PC-9 (cell line): ENCODE data around the gene C3. TPM values are rescaled to one million over a fixed set of nuclear protein-coding genes. Genes with fewer than 3 reads are reported as not detected.
"Not testable (repeated sequence)": the region's sequence is repeated elsewhere in the genome, so short reads cannot be mapped to it uniquely, and the experiment has no call there.

ENCODE experiments used
- BruUV-seq: library from RNA; stranded (reverse); fragments of 400-500 nt; replicated peaks from 2 replicates; lab custom pipeline; 2021; lab: Mats Ljungman, UMichigan
- CTCF ChIA-PET: fragments of 300-600 bp; sonication (Branson Sonifier 250); formaldehyde crosslinking; loops from one replicate; lab custom pipeline; 2022; ENCODE audit warnings: antibody characterized with exemption; lab: Charles Lee
- POLR2A ChIA-PET: fragments of 300-600 bp; sonication (Branson Sonifier 250); formaldehyde crosslinking; loops from one replicate; lab custom pipeline; 2022; ENCODE audit warnings: antibody characterized with exemption; ENCODE audit not compliant: unreplicated experiment; lab: Charles Lee
- DNase-seq, 2 experiments: peaks; one replicate each; pipeline versions ENCODE4 v3.0.0 to v3.0.0-alpha.2; 2015 to 2022; ENCODE audit warnings: mixed read lengths in 1 of 2
- H2AFZ ChIP-seq: fragments of 200-600 bp; sonication (generic); 2 replicates; pipeline ENCODE4 v1.8.1; 2017; ENCODE audit warnings: antibody characterized with exemption
- H3F3A ChIP-seq: fragments of 200-600 bp; sonication (generic); 2 replicates; pipeline ENCODE4 v1.8.1; 2017; ENCODE audit warnings: antibody characterized with exemption, mild to moderate bottlenecking, low read depth; ENCODE audit not compliant: insufficient read depth
- H3K27ac ChIP-seq: fragments of 200-600 bp; sonication (generic); 2 replicates; pipeline ENCODE4 v1.6.1; 2016; ENCODE audit warnings: mixed run types
- H3K27me3 ChIP-seq: fragments of 200-600 bp; sonication (generic); 2 replicates; pipeline ENCODE4 v1.6.1; 2016; ENCODE audit warnings: low read depth, mixed run types; ENCODE audit not compliant: insufficient read depth
- H3K36me3 ChIP-seq: fragments of 200-600 bp; sonication (generic); 2 replicates; pipeline ENCODE4 v1.6.1; 2016; ENCODE audit warnings: low read depth, mixed run types
- H3K4me1 ChIP-seq: fragments of 200-600 bp; sonication (generic); replicated peaks from 2 replicates; pipeline ENCODE4 v1.6.1; 2016; ENCODE audit warnings: mixed run types; ENCODE audit not compliant: insufficient read depth
- H3K4me2 ChIP-seq: fragments of 200-600 bp; sonication (generic); 2 replicates; pipeline ENCODE4 v1.6.1; 2017; ENCODE audit warnings: mixed run types
- H3K4me3 ChIP-seq: fragments of 200-600 bp; sonication (generic); 2 replicates; pipeline ENCODE4 v1.6.1; 2016; ENCODE audit warnings: mixed run types
- H3K79me2 ChIP-seq: fragments of 200-600 bp; sonication (generic); 2 replicates; pipeline ENCODE4 v1.6.1; 2017; ENCODE audit warnings: low read depth, mixed run types
- H3K9me2 ChIP-seq: fragments of 200-600 bp; sonication (generic); 2 replicates; pipeline ENCODE4 v1.8.1; 2017; ENCODE audit warnings: mild to moderate bottlenecking; ENCODE audit not compliant: insufficient read depth
- H3K9me3 ChIP-seq: fragments of 200-600 bp; sonication (generic); 2 replicates; pipeline ENCODE4 v1.8.1; 2016; ENCODE audit warnings: low read depth; ENCODE audit not compliant: insufficient read depth
- H4K20me1 ChIP-seq: fragments of 200-600 bp; sonication (generic); 2 replicates; pipeline ENCODE4 v1.8.1; 2017; ENCODE audit not compliant: insufficient read depth
- CTCF ChIP-seq: fragments of 200-600 bp; sonication (generic); conservative IDR thresholded peaks from 2 replicates; pipeline ENCODE4 v1.6.1; 2017; ENCODE audit warnings: mixed run types, antibody characterized with exemption, mild to moderate bottlenecking, moderate library complexity
- EZH2 ChIP-seq: fragments of 200-600 bp; sonication (generic); IDR thresholded peaks from 2 replicates; pipeline ENCODE4 v1.8.0; 2017; ENCODE audit warnings: antibody characterized with exemption, low read depth
- intact Hi-C: fragments of 100-400 bp; cut with micrococcal nuclease; formaldehyde crosslinking; loops from one replicate; pipeline ENCODE4 v1.10.0; 2022; ENCODE audit not compliant: unreplicated experiment
- microRNA-seq: library from miRNA; unstranded; fragments of <30 nt; microRNA quantifications from one replicate; pipeline ENCODE4 v1.2.0, GENCODE V29; 2021; ENCODE audit warnings: borderline number of aligned reads, borderline replicate concordance
- total RNA-seq: library from RNA; stranded (reverse); gene quantifications from 2 replicates; pipeline ENCODE4 v1.2.3, GENCODE V29; 2021

Gene C3
- total RNA-seq, 1 experiment from 2014 or later = 130 TPM

- H3F3A ChIP-seq, H3K9me3 ChIP-seq, H3K27ac ChIP-seq, BruUV-seq, H3K4me3 ChIP-seq, H3K79me2 ChIP-seq, H2AFZ ChIP-seq, H3K4me2 ChIP-seq, H3K9me2 ChIP-seq, H3K36me3 ChIP-seq, H3K27me3 ChIP-seq, H3K4me1 ChIP-seq, H4K20me1 ChIP-seq: not testable (repeated sequence)
- DNase-seq = peak; percentile 57 to 60
- ChIA-PET CTCF (interaction anchor here (0.6 to 0.7 kb wide), 2 partner anchors 14 to 116 kb away, joined by 3 to 4 read pairs; no protein-coding TSS in a partner anchor), POLR2A (interaction anchor here (0.6 to 0.7 kb wide), 2 partner anchors 540 to 541 kb away, joined by 3 to 7 read pairs; no protein-coding TSS in a partner anchor)
- intact Hi-C loops = loop anchor here (1.0 to 5.0 kb wide), 4 partner anchors 103 to 506 kb away; no protein-coding TSS in a partner anchor
- peak; percentile 72 for TF ChIP-seq CTCF
These were observed 87.5 kb downstream of the C3 start for GRCh38 chr19:6632747-6633455.

DNA sequence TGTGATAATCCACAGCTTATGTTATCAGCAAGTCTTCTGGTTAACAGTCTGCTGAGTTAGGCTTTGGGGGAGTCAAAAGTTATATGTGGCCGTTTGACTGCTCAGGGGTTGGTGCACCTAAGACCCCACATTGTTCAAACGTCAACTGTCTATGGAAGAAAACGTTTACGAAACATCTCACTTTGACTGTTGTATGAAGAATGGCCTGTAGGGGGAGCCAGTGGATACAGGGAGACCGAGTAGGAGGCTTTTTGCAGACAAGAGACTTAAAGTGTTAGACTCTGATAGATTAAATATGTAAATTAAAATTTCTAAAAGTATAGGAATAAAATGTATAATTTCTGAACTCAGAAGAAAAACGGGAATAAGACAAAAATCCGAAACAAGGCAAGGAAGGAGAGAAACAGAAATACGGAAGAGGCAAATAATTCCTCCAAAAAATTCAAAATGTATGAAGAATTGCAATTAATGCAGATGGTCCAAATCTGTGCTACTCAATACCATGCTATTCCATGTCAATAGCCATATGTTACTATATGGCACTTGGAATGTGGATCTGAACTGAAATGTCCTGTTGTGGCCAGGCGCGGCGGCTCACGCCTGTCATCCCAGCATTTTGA, 88.3 kb downstream of the C3 start:
- no peaks in the 10 kb centered on the region for H4K20me1 ChIP-seq
- no peak overlapping the region for H3K27ac ChIP-seq
- H3K4me2 ChIP-seq = no peak overlapping the region; the same call in 1 of the 2 replicates
- H3K4me1 ChIP-seq = no peaks in the 10 kb centered on the region
- no peaks in the 10 kb centered on the region for H3K9me3 ChIP-seq
- ChIA-PET CTCF (interaction anchor here (0.6 to 0.7 kb wide), 2 partner anchors 14 to 133 kb away, joined by 3 to 4 read pairs; no protein-coding TSS in a partner anchor), POLR2A (no interaction called here)
- BruUV-seq = no TSS peak
- H3K9me2 ChIP-seq = no peaks in the 10 kb centered on the region
- H3F3A ChIP-seq = no peaks in the 10 kb centered on the region
- H3K79me2 ChIP-seq = no peaks in the 10 kb centered on the region
- peak; percentile 50 to 60 for DNase-seq
- TF ChIP-seq CTCF (peak; percentile 80), EZH2 (no peak)
- H2AFZ ChIP-seq = no peak overlapping the region
- H3K27me3 ChIP-seq = no peaks in the 10 kb centered on the region
- H3K36me3 ChIP-seq = no peaks in the 10 kb centered on the region
- intact Hi-C loops = loop anchor here (1.0 to 5.0 kb wide), 4 partner anchors 104 to 505 kb away; no protein-coding TSS in a partner anchor
- no peak overlapping the region for H3K4me3 ChIP-seq

Small RNA genes within 50 kb of the gene (microRNA-seq; reads per million reads assigned to microRNA genes)
- not detected for gene MIR6791

Other genes with a start within 250 kb of the C3 start
- gene DENND1C, start 238.9 kb downstream of the C3 start, total RNA-seq = not detected in 2 replicates
- not detected in 2 replicates for gene TUBB4A, start 218.3 kb downstream of the C3 start, total RNA-seq
- 8.4 and 11.2 TPM in 2 replicates for gene TNFSF9, start 189.6 kb downstream of the C3 start, total RNA-seq
- gene CD70, start 129.5 kb downstream of the C3 start, total RNA-seq = not detected in 2 replicates
- gene TNFSF14, start 50.5 kb downstream of the C3 start, total RNA-seq = 0.30 and 0.37 TPM in 2 replicates
- 58.3 and 66.8 TPM in 2 replicates for gene GPR108, start 16.9 kb upstream of the C3 start, total RNA-seq
- gene TRIP10, start 19.0 kb upstream of the C3 start, total RNA-seq = 84.3 and 104 TPM in 2 replicates
- gene SH2D3A, start 46.8 kb upstream of the C3 start, total RNA-seq = 43.3 and 43.4 TPM in 2 replicates
- 7.5 and 8.2 TPM in 2 replicates for gene VAV1, start 52.1 kb upstream of the C3 start, total RNA-seq
- not detected in 2 replicates for gene ADGRE1, start 166.9 kb upstream of the C3 start, total RNA-seq